CD14-positive monocyte (primary cell): ENCODE data around the gene IMMT. TPM values are rescaled to one million over a fixed set of nuclear protein-coding genes. Genes with fewer than 3 reads are reported as not detected.
A peak's percentile ranks its signal among the peaks of the same experiment; 100 is the strongest.

Experiments used
- DNase-seq, 3 donors: peaks; one replicate each; pipeline ENCODE4 v3.0.0-alpha.2; 2011 to 2022
- H2AFZ ChIP-seq: 2 replicates; pipeline ENCODE4 v1.6.0; 2012; ENCODE audit warnings: mild to moderate bottlenecking, low read depth, low read length, inconsistent platforms; ENCODE audit not compliant: insufficient read depth, poor library complexity, severe bottlenecking
- H3K27ac ChIP-seq, 2 donors: 1 replicate in 1 of 2; 2 replicates in 1 of 2; pipeline ENCODE4 v1.5.1; 2012 to 2013; ENCODE audit warnings: low read length in 2 of 2, control low read depth in 1 of 2, inconsistent platforms in 1 of 2, low read depth in 1 of 2, mild to moderate bottlenecking in 1 of 2
- H3K27me3 ChIP-seq, 2 donors: one replicate each; pipeline versions ENCODE4 v1.6.0 to v1.6.1; 2011 to 2013; ENCODE audit warnings: low read length in 2 of 2; ENCODE audit not compliant: control insufficient read depth in 2 of 2, insufficient read depth in 2 of 2
- H3K36me3 ChIP-seq, 2 donors: replicated peaks in 1 of 2; 1 replicate in 1 of 2; 2 replicates in 1 of 2; pipeline versions ENCODE4 v1.5.1 to v1.6.1; 2012 to 2013; ENCODE audit warnings: low read length in 2 of 2, control low read depth in 1 of 2, inconsistent platforms in 1 of 2, mild to moderate bottlenecking in 1 of 2; ENCODE audit not compliant: insufficient read depth in 2 of 2, control insufficient read depth in 1 of 2
- H3K4me1 ChIP-seq, 2 donors: 1 replicate in 1 of 2; 2 replicates in 1 of 2; pipeline versions ENCODE4 v1.5.1 to v1.6.1; 2012 to 2013; ENCODE audit warnings: low read length in 2 of 2, control low read depth in 1 of 2, inconsistent platforms in 1 of 2, mild to moderate bottlenecking in 1 of 2, moderate library complexity in 1 of 2; ENCODE audit not compliant: insufficient read depth in 2 of 2, control insufficient read depth in 1 of 2
- H3K4me2 ChIP-seq: replicated peaks from 2 replicates; pipeline ENCODE3; 2012; ENCODE audit warnings: low read length, moderate library complexity, mild to moderate bottlenecking; ENCODE audit not compliant: poor library complexity, severe bottlenecking; ENCODE audit errors: extremely low read depth
- H3K4me3 ChIP-seq, 3 experiments: fragments of 200-600 bp in 1 of 3; sonication (generic) in 1 of 3; replicated peaks in 1 of 3; 1 replicate in 2 of 3; 2 replicates in 1 of 3; pipeline ENCODE4 v1.5.1; 2011 to 2013; ENCODE audit warnings: low read length in 3 of 3, mild to moderate bottlenecking in 3 of 3, control low read depth in 2 of 3, low read depth in 2 of 3, inconsistent platforms in 1 of 3, moderate library complexity in 1 of 3
- H3K79me2 ChIP-seq: 2 replicates; pipeline ENCODE4 v1.6.0; 2012; ENCODE audit warnings: mild to moderate bottlenecking, control low read depth, inconsistent platforms, low read length, moderate library complexity; ENCODE audit not compliant: insufficient read depth
- H3K9ac ChIP-seq: 2 replicates; pipeline ENCODE4 v1.6.0; 2017; ENCODE audit warnings: low read length, mild to moderate bottlenecking; ENCODE audit not compliant: insufficient read depth, poor library complexity, severe bottlenecking
- H3K9me3 ChIP-seq, 2 donors: replicated peaks in 1 of 2; 1 replicate in 1 of 2; 2 replicates in 1 of 2; pipeline versions ENCODE4 v1.5.1 to v1.6.1; 2012 to 2013; ENCODE audit warnings: low read length in 2 of 2, control low read depth in 1 of 2; ENCODE audit not compliant: control insufficient read depth in 1 of 2, insufficient read depth in 1 of 2
- H4K20me1 ChIP-seq: 2 replicates; pipeline ENCODE4 v1.6.0; 2012; ENCODE audit warnings: mild to moderate bottlenecking, low read length, control low read depth, moderate library complexity; ENCODE audit not compliant: insufficient read depth
- H3K27ac Mint-ChIP-seq, 7 donors: one replicate each; pipeline ENCODE4 v1.8.0; 2020; ENCODE audit warnings: mild to moderate bottlenecking in 7 of 7, mixed read lengths in 7 of 7, moderate library complexity in 6 of 7, inconsistent platforms in 2 of 7
- H3K27me3 Mint-ChIP-seq, 3 donors: one replicate each; pipeline ENCODE4 v1.8.0; 2021 to 2022; ENCODE audit warnings: low read depth in 3 of 3, mild to moderate bottlenecking in 3 of 3, mixed read lengths in 3 of 3, moderate library complexity in 3 of 3, inconsistent platforms in 1 of 3
- H3K36me3 Mint-ChIP-seq, 2 donors: one replicate each; pipeline ENCODE4 v1.8.0; 2020; ENCODE audit warnings: mixed read lengths in 2 of 2, inconsistent platforms in 1 of 2, mild to moderate bottlenecking in 1 of 2
- H3K4me1 Mint-ChIP-seq: one replicate; pipeline ENCODE4 v1.8.0; 2020; ENCODE audit warnings: mild to moderate bottlenecking, mixed read lengths
- H3K4me3 Mint-ChIP-seq, 2 donors: one replicate each; pipeline ENCODE4 v1.8.0; 2020; ENCODE audit warnings: mild to moderate bottlenecking in 2 of 2, mixed read lengths in 2 of 2, moderate library complexity in 1 of 2
- H3K9me3 Mint-ChIP-seq, 7 donors: one replicate each; pipeline ENCODE4 v1.8.0; 2020 to 2022; ENCODE audit warnings: mixed read lengths in 7 of 7, mild to moderate bottlenecking in 6 of 7, moderate library complexity in 6 of 7, inconsistent platforms in 2 of 7
- CTCF ChIP-seq: fragments of 200-600 bp; IDR thresholded peaks from one replicate; pipeline ENCODE4 v1.8.0; 2022; ENCODE audit warnings: antibody characterized with exemption, mild to moderate bottlenecking
- WGBS: methylation state at CpG from one replicate; pipeline ENCODE4 v1.1.5; 2013; ENCODE audit warnings: missing lambda C conversion rate; ENCODE audit not compliant: insufficient coverage; 5-methylcytosine and 5-hydroxymethylcytosine counted together
- intact Hi-C, 2 donors: fragments of 100-400 bp; cut with micrococcal nuclease; formaldehyde crosslinking; loops; one replicate each; pipeline versions ENCODE4 v1.15.0 to v1.15.1; 2023
- polyA plus RNA-seq, 3 donors: library from polyadenylated mRNA; depleted of rRNA in 1 of 3; unstranded in 2 of 3; stranded (reverse) in 1 of 3; fragments of 300-500 nt in 2 of 3; fragments of >200 nt in 1 of 3; fragmentation: Illumina TruSeq in 2 of 3; gene quantifications; 1 replicate in 2 of 3; 2 replicates in 1 of 3; pipeline ENCODE4 v1.2.3, GENCODE V29; 2012 to 2021

IMMT gene
- polyA plus RNA-seq, 3 donors: 24.3 to 54.0 (median 41.2) TPM

GRCh38 chr2:86194751-86195054 is 559 bp downstream of the IMMT start:
- peak overlapping the region; percentile 82 to 97 (median 93) for H3K4me3 ChIP-seq
- peaks cover 50% of the 10 kb centered on the region for H4K20me1 ChIP-seq
- peaks cover 5 to 13% of the 10 kb centered on the region in 2 donors for H3K36me3 ChIP-seq
- Mint-ChIP-seq H3K4me3 (peak overlapping the region; percentile 91 to 96), H3K36me3 (peaks cover 8 to 24% of the 10 kb centered on the region in 2 donors), H3K9me3 (no peaks in the 10 kb centered on the region), H3K4me1 (peaks cover 32% of the 10 kb centered on the region), H3K27ac (peak overlapping the region; percentile 96 to 98 (median 97)), H3K27me3 (peaks cover 0 to 2% (median 1%) of the 10 kb centered on the region in 3 donors)
- peak overlapping the region; percentile 97 for H3K9ac ChIP-seq
- H2AFZ ChIP-seq: peak overlapping the region; percentile 82
- H3K27me3 ChIP-seq: no peaks in the 10 kb centered on the region
- H3K79me2 ChIP-seq: peaks cover 55% of the 10 kb centered on the region
- WGBS: 0% methylated on average over 16 of the region's 17 CpGs
- H3K4me2 ChIP-seq: peak overlapping the region; percentile 76
- intact Hi-C loops: loop anchor here (5.0 to 10.0 kb wide), 4 partner anchors 87 to 250 kb away; partner anchors contain the start of genes KDM3A (in 2 of the 2), POLR1A (in 2 of the 2) and PTCD3 (in 2 of the 2)
- no peak for DNase-seq
- peak overlapping the region; percentile 97 to 99 for H3K27ac ChIP-seq
- peaks cover 19 to 25% of the 10 kb centered on the region in 2 donors for H3K4me1 ChIP-seq
- H3K9me3 ChIP-seq: no peaks in the 10 kb centered on the region
- TF ChIP-seq CTCF: no peak

GRCh38 chr2:86193901-86194567 is 1.2 kb downstream of the IMMT start:
- Mint-ChIP-seq H3K27ac (peak overlapping the region; percentile 96 to 98 (median 97)), H3K4me1 (peaks cover 32% of the 10 kb centered on the region)
- peaks cover 5 to 13% of the 10 kb centered on the region in 2 donors for H3K36me3 ChIP-seq

More at GRCh38 chr2:86193901-86194567, 1.2 kb downstream of the IMMT start:
- Histone ChIP-seq H3K4me3 (peak overlapping the region; percentile 82 to 97 (median 93)), H3K9me3 (no peaks in the 10 kb centered on the region), H3K79me2 (peaks cover 57% of the 10 kb centered on the region), H2AFZ (peak overlapping the region; percentile 82), H3K4me2 (peak overlapping the region; percentile 76), H4K20me1 (peaks cover 57% of the 10 kb centered on the region), H3K9ac (peak overlapping the region; percentile 97), H3K27ac (peak overlapping the region; percentile 97 to 99), H3K4me1 (peaks cover 18 to 27% of the 10 kb centered on the region in 2 donors), H3K27me3 (no peaks in the 10 kb centered on the region)
- no peak for TF ChIP-seq CTCF
- intact Hi-C loops: loop anchor here (5.0 to 10.0 kb wide), 3 partner anchors 87 to 251 kb away; partner anchors contain the start of genes POLR1A (in 2 of the 2), PTCD3 (in 2 of the 2) and KDM3A (in 1 of the 2)
- H3K27me3 Mint-ChIP-seq: peaks cover 0 to 2% (median 1%) of the 10 kb centered on the region in 3 donors
- H3K9me3 Mint-ChIP-seq: no peaks in the 10 kb centered on the region
- 83% methylated on average over 3 of the region's 7 CpGs for WGBS
- H3K36me3 Mint-ChIP-seq: peaks cover 8 to 28% of the 10 kb centered on the region in 2 donors
- no peak for DNase-seq
- peak overlapping the region; percentile 91 to 96 for H3K4me3 Mint-ChIP-seq
